ENCODE data around the gene ADH1B.
A peak's percentile ranks its signal among the peaks of the same experiment; 100 is the strongest.
"Not testable (repeated sequence)": the region's sequence is repeated elsewhere in the genome, so short reads cannot be mapped to it uniquely, and the experiment has no call there.

The ADH1B gene

DNA sequence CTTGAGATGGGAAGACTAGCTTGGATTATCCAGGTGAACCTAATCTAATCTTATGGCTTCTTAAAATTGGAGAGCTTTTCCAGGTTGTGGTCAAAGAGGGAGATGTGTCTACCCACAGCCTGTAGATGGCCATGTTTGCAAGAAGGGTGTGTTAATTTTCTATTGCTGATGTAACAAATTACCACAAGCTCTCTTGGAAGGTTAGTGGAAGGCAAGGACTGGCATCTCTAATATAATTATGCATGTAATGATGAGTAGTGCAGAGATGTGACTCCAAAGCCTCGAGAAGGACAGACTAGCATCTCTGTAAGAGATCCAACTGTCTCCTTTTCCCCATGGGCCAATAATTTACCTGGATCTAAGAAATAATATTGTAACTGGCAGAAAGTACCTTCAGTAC, 3.2 kb upstream of the ADH1B start:
- no peak for DNase-seq (ENCODE audit: low spot score)

DNA sequence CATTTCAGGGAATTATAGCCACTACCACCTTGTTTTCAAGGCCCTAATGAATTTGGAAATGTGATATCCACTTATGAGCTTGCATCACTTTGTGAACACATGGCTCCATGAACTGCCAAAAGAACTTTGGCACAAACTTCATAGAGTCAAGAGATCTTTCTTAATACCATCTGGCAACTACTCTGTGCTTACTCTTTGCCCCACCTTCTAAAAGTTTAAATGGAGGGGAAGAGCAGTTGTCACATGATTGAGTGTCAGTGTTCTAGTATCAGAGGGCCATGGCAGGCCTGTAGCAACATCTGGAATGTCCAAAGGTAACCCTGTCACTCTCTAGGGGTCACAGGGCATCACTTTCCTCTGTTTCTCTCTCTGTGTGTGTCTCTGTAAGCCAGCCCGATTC, 2.6 kb upstream of the ADH1B start:
- no peak for DNase-seq (ENCODE audit: low spot score)

DNA sequence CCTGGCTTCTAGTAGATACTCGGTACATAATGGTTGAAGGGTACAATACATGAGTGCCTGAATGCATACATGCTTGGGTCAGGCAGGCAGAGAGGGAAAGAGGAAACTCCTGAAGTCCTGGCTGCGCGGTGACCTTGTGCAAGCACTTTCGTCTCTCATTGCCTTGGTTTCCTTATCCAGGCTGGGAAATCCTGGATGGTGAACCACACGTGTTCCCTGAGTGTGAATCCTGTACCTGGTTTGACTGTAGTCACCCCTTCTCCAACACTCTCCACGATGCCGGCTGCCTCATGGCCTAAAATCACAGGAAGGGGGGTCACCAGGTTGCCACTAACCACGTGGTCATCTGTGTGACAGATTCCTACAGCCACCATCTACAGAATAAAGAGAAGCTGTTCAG, 3.4 kb downstream of the ADH1B start:
- not testable (repeated sequence) for DNase-seq (ENCODE audit: low spot score)

DNA sequence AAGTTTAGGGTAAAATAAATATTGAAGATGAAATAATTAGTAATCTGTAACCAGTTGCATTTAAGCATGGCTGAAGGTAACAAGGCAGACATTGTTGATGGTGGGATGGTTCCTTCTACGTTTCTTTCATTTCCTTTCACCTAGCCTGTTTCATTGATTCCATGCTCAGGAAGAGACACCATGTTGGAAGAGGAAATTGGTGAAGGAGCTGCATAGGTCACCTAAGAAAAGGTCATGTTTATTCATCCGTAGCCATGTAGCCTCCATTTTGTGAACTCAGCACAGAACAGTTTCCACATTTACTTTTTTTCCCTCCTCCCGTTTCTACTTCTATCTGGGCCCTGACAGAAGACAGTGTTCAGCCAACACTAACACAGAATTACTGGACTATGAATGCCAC, 3.8 kb downstream of the ADH1B start:
- no peak for DNase-seq (ENCODE audit: low spot score)

DNA sequence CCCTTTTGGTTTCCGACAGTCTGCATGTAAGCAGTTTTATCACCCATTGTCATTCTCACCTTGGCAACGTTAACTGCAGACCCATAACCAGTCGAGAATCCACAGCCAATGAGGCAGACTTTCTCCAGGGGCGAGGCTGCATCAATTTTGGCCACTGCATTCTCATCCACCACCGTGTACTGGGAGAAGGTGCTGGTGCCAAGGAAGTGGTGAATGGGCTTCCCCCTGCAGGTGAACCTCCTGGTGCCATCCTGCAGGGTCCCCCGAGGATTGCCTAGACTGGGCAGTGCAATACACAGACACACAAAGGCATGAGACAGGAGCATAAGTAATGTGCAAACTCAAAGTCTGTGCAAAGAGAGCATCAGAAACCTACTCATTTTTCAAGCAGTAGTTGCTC, 5.4 kb downstream of the ADH1B start:
- DNase-seq (ENCODE audit: low spot score) = no peak

DNA sequence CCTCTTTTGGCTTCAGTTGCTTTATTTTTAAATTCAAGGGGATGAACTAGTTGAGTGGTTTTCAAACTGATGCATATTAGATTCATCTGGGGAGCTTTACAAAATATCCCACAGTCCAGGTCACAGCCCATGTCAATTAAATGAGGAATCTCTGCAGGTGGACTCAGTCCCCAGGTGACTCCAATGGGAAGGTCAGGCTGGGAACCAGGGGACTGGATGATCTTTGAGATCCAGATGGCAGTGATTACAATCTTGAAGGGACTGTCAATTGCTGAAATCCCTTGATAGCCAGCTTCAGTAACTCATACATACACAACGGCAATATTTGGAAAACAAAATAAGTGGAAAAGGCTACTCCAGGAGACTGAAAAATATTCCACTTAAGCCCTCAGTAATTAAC, 7.0 kb downstream of the ADH1B start:
- DNase-seq (ENCODE audit: low spot score) = no peak

DNA sequence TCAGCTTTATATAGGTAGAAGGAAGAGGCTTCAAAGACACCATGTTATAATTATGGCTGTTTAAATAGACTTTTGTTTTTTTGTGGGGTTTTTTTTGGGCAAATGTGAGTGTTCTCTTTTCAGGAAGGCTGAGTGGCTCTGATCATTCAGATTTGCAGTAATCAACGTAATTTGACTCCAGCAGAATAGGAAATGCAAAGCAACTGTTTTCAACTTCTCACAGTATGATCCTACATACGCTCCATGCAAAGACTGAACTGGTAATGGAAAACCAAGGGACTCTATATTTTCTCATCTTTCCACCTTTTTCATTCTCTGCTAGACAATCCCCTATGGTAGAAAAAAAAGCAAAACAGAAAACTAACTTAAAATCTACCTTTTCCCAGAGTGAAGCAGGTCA, 10.8 kb downstream of the ADH1B start:
- no peak for DNase-seq (ENCODE audit: low spot score)

DNA sequence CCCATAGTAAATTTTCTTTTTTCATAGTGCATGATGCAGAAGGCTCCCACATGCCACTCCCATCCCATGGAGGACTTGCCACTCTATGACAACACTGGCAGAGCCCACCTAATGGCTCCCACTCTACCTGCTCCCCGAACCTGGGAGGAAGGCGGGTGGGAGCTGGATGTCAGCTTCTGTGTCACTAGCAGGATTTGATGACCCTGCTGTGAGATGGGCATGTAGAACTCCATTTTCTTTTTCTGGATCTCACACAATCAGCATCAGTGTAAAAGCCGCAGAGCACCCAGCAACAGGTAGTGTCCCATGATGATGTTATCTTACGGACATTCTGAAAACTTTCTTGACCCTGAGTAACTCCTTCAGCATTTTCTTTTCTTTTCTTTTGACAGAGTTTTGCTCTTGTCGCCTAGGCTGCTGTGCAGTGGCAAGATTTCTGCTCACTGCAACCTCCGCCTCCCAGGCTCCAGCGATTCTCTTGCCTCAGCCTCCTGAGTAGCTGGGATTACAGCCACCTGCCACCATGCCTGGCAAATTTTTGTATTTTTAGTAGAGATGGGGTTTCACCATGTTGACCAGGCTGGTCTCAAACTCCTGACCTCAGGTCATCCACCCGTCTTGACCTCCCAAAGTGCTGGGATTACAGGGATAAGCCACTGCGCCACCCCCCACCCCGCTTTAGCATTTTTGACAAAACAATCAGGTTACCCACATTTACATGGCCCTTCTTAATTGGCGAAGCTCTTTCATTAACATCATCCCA, 15.4 kb downstream of the ADH1B start:
- DNase-seq (ENCODE audit: low spot score) = no peak

DNA sequence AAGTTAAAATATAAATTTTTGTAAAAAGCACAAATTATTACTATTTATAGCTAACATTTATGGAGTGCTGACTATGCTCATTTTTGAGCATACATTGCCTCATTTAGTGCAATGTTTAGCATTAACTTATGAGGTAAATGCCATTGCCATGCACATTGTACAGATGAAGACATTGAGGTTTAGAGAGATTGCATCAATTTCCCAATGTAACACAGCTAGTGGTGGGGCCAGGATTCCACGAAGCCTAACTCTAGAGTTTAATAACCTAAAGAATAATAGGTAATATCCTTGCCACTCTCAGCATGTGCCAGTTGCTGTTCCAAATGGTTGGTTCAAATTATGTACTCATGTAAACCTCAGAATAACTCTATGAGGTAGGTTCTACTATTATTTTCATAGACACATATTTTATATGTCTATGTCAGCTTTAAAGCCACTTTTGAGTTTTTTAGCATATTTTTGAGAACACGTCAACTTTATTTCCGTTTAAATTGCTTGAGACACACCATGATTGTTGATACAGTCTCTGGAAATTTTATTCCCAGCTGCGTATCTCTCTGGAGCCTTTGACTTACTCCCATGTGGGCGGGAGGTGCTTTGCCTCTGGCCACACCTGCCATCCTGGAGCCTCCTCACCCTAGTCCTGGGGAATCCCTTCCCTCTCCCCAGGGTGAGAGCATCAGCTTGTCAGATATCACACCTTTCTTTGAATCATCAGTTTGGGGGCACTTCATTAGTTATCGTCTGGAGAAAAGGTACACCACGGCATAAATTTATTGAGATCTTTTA, 19.6 kb downstream of the ADH1B start:
- DNase-seq (ENCODE audit: low spot score) = peak; percentile 3

DNA sequence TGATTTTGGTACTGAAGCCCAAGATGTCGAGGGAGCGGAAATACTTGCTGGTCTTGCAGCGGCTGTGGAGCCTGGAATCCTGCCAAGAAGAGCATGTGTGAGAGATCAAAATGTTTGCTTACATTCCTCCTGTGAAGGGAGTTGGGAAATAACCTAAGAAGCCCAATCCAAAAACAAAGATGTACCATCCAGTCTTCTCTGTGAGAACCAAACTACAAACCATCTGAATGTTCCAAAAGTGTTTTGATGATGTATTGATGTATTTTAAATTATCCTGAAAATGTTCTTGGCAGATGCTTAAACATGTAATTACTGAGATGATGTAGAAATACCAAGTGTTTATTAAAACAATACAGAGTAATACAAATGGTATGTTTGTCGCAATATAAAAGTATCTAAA, 20.3 kb downstream of the ADH1B start:
- DNase-seq (ENCODE audit: low spot score) = peak; percentile 78

DNA sequence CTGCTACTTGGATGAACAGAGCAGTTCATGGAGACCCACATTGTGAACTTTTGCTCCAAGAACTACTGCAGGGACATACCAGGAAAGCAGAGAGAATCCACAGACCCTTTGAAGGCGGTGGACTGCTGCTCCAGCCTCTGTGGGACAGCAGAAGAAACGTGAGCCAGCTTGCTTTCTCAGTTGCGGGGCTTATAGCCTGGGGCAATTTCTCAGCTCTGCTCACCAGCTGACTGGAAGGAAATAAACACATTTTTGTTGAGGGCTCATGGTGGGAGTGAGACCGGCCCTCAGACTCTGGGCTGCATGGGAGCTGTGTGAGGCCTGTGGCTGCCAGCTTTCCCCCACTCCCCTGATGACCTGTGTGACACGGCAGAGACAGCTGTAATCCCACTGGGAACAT, 27.8 kb downstream of the ADH1B start:
- DNase-seq (ENCODE audit: low spot score) = no peak

DNA sequence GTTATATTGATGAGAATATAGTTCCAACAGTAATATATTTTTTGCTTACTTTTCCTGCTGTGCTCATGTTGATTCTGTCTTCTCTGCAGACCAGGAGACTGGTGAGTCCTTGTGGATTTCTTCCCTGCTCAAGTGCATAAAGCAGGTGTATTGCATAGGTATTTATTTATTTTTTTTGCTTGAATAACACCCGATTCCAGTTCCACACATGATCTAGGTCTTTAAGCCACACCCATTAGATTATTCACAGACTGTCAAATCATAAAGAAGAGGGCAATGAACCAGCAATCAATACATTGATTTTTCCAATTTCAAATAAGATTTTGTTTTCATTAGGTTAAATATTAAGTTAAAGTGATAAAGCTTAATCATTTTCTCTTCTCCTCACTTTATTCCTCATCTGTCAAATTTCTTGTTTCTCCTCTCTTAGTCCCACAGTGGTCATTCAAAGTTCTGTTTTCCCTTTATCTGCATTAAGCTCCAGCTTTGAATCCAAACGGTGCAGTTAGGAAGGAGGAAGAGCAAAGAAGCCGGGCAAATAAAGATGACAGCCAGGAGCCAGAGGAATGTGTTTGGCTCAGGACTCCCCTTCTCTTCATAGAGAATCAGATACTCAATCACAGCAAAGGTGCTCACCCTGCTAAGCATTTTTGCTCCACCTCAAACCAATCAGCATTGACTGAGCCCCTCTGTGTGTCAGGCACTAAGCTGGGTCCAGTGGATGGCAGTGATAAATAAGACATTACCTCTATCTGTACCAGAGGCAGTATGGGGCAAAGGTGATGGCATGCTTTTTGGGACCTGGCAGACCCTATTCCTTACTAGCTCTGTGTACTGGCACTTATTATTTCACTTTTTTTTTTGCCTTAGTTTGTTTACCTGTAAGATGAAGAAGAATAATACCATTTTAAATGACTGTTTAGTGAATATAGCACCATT, 30.1 kb downstream of the ADH1B start, which contains the start of gene ADH1A:
Gene ADH1A, minus strand, starts transcription at position 138 of the 939 bp plus-strand sequence. Its CDS starts 71 bp downstream, at position 67.
- no peak for DNase-seq (ENCODE audit: low spot score)

DNA sequence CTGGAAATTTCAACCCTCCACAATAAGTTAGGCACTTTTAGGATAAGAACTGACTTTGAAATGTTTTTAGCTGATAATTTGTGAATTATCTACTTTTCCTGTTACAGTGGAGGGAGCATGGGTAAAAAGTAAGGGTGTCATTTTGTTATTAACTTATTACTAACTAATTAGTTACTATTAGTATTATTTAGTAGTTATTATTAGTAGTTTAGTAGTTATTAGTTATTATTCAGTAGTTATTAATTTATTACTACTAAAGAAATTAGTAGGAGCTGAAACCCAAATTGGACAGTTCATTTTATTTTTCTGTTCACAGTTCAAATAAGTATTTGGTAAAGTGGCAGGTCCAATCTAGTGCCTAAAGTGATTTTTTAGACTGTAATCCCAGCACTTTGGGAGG, 35.8 kb downstream of the ADH1B start:
- no peak for DNase-seq (ENCODE audit: low spot score)

DNA sequence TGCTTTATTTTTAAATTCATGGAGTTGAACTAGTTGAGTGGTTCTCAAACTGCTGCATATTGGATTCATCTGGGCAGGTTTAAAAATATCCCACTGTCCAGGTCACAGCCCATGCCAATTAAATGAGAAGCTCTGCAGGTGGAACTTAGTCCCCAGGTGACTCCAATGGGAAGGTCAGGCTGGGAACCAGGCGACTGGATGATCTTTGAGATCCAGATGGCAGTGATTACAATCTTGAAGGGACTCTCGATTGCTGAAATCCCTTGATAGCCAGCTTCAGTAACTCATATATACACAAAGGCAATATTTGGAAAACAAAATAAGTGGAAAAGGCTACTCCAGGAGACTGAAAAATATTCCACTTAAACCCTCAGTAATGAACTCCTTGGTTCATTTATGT, 38.5 kb downstream of the ADH1B start:
- no peak for DNase-seq (ENCODE audit: low spot score)

DNA sequence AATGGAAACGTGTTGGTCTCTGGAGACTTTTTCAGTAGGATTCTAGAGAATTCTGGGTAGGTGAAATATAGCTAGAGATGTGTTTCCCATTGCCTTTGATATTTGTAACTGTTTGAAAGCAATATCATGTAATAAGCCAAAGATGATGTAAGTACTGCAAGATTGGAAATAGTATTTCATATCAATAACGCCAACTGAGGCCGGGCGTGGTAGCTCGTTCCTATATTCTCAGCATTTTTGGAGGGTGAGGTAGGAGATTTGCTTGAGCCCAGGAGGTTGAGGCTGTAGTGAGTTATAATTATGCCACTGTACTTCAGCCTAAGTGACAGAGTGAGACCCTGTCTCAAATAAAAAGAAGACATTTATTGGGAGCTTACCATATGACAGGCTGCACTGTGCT, 39.9 kb downstream of the ADH1B start:
- no peak for DNase-seq (ENCODE audit: low spot score)

DNA sequence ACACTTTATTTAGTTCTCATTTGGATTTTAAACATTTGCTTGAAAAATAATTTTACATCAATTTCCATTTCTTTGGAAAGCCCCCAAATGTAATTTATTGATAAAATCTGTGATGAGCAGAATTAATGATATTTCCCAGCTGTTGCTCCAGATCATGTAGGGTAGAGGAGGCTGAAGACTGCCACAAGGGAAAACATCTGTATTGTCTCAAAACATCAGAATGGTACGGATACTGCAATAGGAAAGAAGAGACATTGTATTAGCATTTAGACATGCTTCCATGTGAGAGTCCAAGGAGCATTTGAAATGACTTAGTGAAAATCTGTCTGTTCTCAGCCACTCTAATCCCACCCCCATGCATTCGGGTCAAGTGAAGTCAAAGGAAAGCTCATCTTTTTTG, 44.8 kb downstream of the ADH1B start:
- DNase-seq (ENCODE audit: low spot score) = no peak

DNA sequence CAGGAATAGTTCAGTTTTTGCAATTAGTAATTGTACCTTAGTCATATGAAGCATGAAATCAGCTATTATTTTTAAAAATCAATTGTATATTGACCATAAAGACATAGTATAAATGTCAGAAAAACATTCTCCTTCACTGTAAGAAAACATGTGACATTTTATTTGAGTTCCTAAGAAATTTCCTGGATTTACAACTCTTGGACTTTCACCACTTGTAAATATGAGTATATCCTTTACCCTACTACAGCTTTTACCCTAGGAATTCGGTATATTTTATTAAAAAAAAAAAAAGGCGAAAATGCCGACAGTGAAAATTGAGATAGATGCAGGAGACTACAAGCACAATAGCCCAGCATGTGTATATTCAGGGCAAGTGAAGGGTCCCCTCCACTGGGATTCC, 45.3 kb downstream of the ADH1B start:
- no peak for DNase-seq (ENCODE audit: low spot score)

DNA sequence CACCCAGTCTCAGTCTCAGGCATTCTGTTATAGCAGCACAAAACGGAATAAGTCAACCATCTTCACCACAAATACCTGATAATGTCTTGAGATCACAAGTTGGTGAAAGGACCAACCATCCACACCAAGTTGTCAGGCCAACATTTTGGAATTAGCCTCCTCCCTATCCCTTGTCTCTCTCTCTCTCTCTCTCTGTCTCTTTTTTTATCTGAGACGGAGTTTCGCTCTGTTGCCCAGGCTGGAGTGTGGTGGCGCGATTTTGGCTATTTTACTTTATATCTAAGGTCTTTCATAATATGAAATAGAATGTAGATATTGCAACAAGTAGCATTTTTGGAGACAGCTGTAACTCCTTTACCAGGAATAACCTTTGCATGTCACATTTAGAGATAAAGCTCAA, 46.2 kb downstream of the ADH1B start:
- no peak for DNase-seq (ENCODE audit: low spot score)

DNA sequence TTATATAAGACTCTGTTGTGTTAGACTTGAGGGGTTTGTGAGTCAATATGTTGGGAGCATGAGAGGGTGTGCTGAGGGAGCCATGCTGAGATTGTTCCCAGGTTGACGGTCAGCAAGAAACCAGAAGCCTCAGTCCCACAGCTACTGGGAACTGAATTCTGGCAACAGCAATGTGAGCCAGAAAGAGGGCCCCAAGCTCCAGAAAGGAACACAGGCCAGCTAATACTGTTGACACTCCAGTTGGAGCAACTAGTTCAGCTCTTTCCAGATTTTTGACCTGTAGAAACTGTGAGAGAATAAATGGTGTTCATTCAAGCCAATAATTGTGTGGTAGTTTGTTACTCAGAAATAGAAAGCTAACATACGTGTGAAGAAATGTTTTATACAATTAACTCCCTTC, 47.5 kb downstream of the ADH1B start:
- no peak for DNase-seq (ENCODE audit: low spot score)

DNA sequence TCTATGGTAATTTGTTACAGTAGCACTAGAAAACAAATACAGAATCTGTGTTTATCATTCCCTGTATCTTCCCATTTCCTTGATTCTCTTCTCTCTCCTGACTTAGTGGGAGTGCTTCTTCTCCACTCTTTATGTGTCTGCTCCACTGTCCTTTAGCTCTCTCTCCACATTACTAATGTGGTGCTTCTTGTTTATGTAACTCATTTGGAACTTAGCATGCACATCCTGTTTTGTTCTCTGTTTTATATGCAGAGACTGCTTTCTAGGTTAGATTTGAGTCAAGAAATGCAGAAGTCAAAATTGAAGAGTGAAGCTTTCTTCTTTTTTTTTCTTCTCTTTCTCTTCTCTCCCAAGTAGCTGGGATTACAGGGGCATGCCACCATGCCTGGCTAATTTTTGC, 56.3 kb downstream of the ADH1B start:
- no peak for DNase-seq (ENCODE audit: low spot score)

Data from AG08396 (cell line).